ENCODE data around the gene RAI1. TPM values are rescaled to one million over a fixed set of nuclear protein-coding genes. Genes with fewer than 3 reads are reported as not detected.

RAI1 gene
- total and polyA plus RNA-seq, 2 of the 13 experiments (the other 11 are each of a cell fraction or from before 2014, with no cell fraction given) = 3.4 to 5.2 TPM

- TF ChIP-seq DNMT1 (CRISPR knock-in tag; IDR thresholded peaks at IDR 0.05) = no peak
- TF ChIP-seq IKZF5 (CRISPR knock-in tag; IDR thresholded peaks at IDR 0.05) = no peak
- 0 out of 2 replicates have a peak, but pooled peaks have one; percentile 45 for TF ChIP-seq ZNF609 (CRISPR knock-in tag; IDR thresholded peaks at IDR 0.05; ENCODE audit: borderline replicate concordance)
- no peak for TF ChIP-seq ZXDC (CRISPR knock-in tag; IDR thresholded peaks at IDR 0.05)
- peak in 1 of 2 experiments; percentile 98; a peak in 2 of 4 replicates for TF ChIP-seq ATF4 (CRISPR knock-in tag; IDR thresholded peaks at IDR 0.05)
- TF ChIP-seq NFYB (CRISPR knock-in tag; IDR thresholded peaks at IDR 0.05) = no peak
- TF ChIP-seq ARID5B (CRISPR knock-in tag; IDR thresholded peaks at IDR 0.05) = 0 out of 2 replicates have a peak, but pooled peaks have one; percentile 1
- peak; percentile 20; the same call in 1 of the 2 replicates for TF ChIP-seq ZNF605 (CRISPR knock-in tag; IDR thresholded peaks at IDR 0.05)
- TF ChIP-seq ZNF414 (CRISPR knock-in tag; IDR thresholded peaks at IDR 0.05) = no peak
- TF ChIP-seq KAT2B (IDR thresholded peaks at IDR 0.05; ENCODE audit: borderline replicate concordance, low read depth, low read length) = no peak
These were observed 156.1 kb downstream of the RAI1 start (continued) for GRCh38 chr17:17837380-17837821.

Measured in HepG2 (cell line).